ENCODE data around the gene ELOVL6. TPM values are rescaled to one million over a fixed set of nuclear protein-coding genes. Genes with fewer than 3 reads are reported as not detected.

Gene ELOVL6
- total RNA-seq (2011; cell fraction: chromatin; rRNA removed; ENCODE audit: low replicate concordance) = 35.9 and 91.6 TPM in 2 replicates
- total RNA-seq (2011; cell fraction: nucleolus; rRNA removed) = 22.5 and 58.2 TPM in 2 replicates
- 57.6 and 78.6 TPM in 2 replicates for total RNA-seq (2011; cell fraction: nucleoplasm; rRNA removed)
- 18.3 and 18.4 TPM in 2 replicates for total RNA-seq (2014; rRNA removed)
- total RNA-seq (2014; rRNA removed; fragmentation: Illumina TruSeq; extraction: Trizol) = 51.0 and 56.5 TPM in 2 replicates
- total RNA-seq (2015; rRNA removed; fragmentation: Illumina TruSeq; extraction: Trizol) = 34.0 and 36.4 TPM in 2 replicates
- total RNA-seq (2021) = 50.4 and 55.0 TPM in 2 replicates
- 72.9 and 81.1 TPM in 2 replicates for polyA plus RNA-seq (2011; rRNA removed)
- 21.1 and 30.4 TPM in 2 replicates for polyA plus RNA-seq (2011; cell fraction: cytosol; rRNA removed)
- 29.4 and 50.1 TPM in 2 replicates for polyA plus RNA-seq (2011; cell fraction: nucleus; rRNA removed)
- 31.1 and 56.7 TPM in 2 replicates for polyA plus RNA-seq (2012)
- polyA plus RNA-seq (2014; fragmentation: Illumina TruSeq; extraction: Trizol) = 58.8 and 82.6 TPM in 2 replicates
- polyA plus RNA-seq (2014; fragmentation: Nextera tagmentation; extraction: Ambion mirVana) = 10 to 100 TPM; 30.9 to 31.0 TPM
- 46.0 and 77.8 TPM in 2 replicates for polyA plus RNA-seq (2014; rRNA removed)
- polyA minus RNA-seq (2011; rRNA and poly(A)+ RNA removed) = 66.7 and 67.9 TPM in 2 replicates
- polyA minus RNA-seq (2011; cell fraction: cytosol; rRNA and poly(A)+ RNA removed) = 18.6 and 21.9 TPM in 2 replicates
- polyA minus RNA-seq (2011; cell fraction: nucleus; rRNA and poly(A)+ RNA removed) = 19.7 and 20.5 TPM in 2 replicates
- Bru-seq, nascent RNA = percentile 88 among the genes with signal in this experiment
- percentile 89 among the genes with signal in this experiment for BruChase-seq, experiment 1, labeled RNA remaining after a 2-hour chase
- BruChase-seq, experiment 2, labeled RNA remaining after a 6-hour chase = percentile 86 among the genes with signal in this experiment
- long read RNA-seq, experiment 1, full-length matches to known transcripts = 65 of 94 reads
- long read RNA-seq, experiment 1, partial matches to known transcripts = 3 of 94 reads
- long read RNA-seq, experiment 1, other reads (novel, unspliced or antisense) = 26 of 94 reads
- long read RNA-seq, experiment 2, full-length matches to known transcripts = 17 of 44 reads
- long read RNA-seq, experiment 2, partial matches to known transcripts = 0 of 44 reads
- long read RNA-seq, experiment 2, other reads (novel, unspliced or antisense) = 27 of 44 reads
- long read RNA-seq, experiment 3, full-length matches to known transcripts = 13 of 27 reads
- long read RNA-seq, experiment 3, partial matches to known transcripts = 0 of 27 reads
- long read RNA-seq, experiment 3, other reads (novel, unspliced or antisense) = 14 of 27 reads

DNA sequence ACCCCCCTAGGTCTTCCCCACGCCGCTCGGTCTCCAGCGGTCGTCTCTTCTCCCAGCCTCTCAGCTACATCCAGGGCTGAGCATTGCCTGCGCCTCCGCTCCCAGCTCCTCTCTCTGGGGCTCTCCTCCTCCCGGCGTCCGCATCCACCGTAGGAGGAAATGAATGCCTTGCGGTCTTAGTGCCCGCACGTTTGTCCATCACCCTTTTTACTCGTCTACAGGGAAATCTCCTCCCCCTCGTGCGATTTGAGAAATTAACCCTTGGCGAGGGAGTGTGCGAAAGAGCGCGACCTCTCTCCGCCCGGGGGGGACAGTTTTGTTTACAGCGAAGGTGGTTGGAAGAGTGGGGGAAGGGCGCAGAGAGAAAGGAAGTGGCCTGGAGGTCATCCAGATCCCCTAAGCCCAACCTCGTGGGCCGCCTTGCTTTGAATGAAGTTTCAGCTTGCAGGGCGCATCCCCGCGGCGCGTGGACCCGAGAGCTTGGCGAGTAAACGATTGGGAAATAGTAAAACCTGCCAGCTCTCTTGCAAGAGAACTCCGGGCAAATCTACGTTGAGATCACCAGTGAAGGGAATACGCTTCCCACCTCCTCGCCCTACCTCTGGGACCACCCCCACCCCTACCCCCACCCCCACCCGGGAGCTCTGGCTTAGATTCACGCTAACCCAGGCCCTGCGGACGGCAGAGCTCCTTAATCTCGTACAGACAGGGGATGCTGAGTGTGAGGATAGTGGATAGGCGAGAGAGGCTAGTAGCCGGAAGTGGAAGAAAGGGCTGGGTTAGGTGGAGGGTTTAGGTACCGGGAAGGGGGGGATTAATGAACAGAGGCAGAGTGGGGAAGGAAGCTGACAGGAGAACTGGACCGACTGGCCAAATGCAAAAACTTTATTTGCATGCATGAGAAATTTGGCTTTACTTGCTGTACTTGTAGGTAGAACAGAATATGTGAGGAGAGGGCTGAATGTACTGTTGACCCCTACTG is at the start of gene ELOVL6:
Gene ELOVL6, minus strand, starts transcription at position 181 of the 982 bp plus-strand sequence. CDS start 280 bp downstream, outside the sequence.
- no peaks in the 10 kb centered on the region for H3K9me3 ChIP-seq (replicated peaks; ENCODE audit: control insufficient read depth, insufficient read depth, low read depth, low read length)
- in situ Hi-C loops (cut with MboI) (no loop called here), intact Hi-C loops (cut with micrococcal nuclease) (loop anchor here (2.0 to 10.0 kb wide), 6 partner anchors 50 to 471 kb away; partner anchors contain the start of gene GAR1)
- peak within 1 kb of the TSS; percentile 73 for H2AFZ ChIP-seq (ENCODE audit: low read depth, low read length)
- peaks cover 16% of the 10 kb centered on the region for H3K36me3 ChIP-seq (ENCODE audit: control insufficient read depth, insufficient read depth, low read length)
- H3K79me2 ChIP-seq (ENCODE audit: control insufficient read depth, insufficient read depth, low read length) = peaks cover 47% of the 10 kb centered on the region
- H3K4me2 ChIP-seq (ENCODE audit: insufficient read depth, low read length) = peak within 1 kb of the TSS; percentile 96
- peak; percentile 69 to 96 (median 76) for DNase-seq (ENCODE audit: extremely low read depth in 1 of 4, low spot score in 3 of 4)
- peak within 1 kb of the TSS; percentile 98 for H3K27ac ChIP-seq (ENCODE audit: extremely low read depth, low read depth, low read length)
- peak within 1 kb of the TSS; percentile 76 for H3K4me3 ChIP-seq
- POLR2A ChIA-PET = interaction anchor here (0.6 to 1.3 kb wide), 8 partner anchors 10 to 110 kb away, joined by 3 to 6 read pairs (median 4); no protein-coding TSS in a partner anchor
- whole genome bisulfite sequencing (ENCODE audit: insufficient coverage, low coverage, missing lambda C conversion rate) = 1% methylated on average over 40 of the region's 48 CpGs
- FAIRE-seq = peak; percentile 87
- H3K9me1 ChIP-seq (ENCODE audit: control insufficient read depth, insufficient read depth, low read length) = no peaks in the 10 kb centered on the region
- peaks cover 28 to 30% of the 10 kb centered on the region in 2 experiments for H3K4me1 ChIP-seq (replicated peaks in 1 of 2; ENCODE audit: control insufficient read depth in 2 of 2, insufficient read depth in 2 of 2, low read length in 2 of 2)
- peak; percentile 67 for ATAC-seq
- CTCF ChIA-PET (ENCODE audit: low intra/inter-chr PET ratio) = no interaction called here
- H3K27me3 ChIP-seq (ENCODE audit: control insufficient read depth in 2 of 2, insufficient read depth in 2 of 2, low read length in 2 of 2) = no peaks in the 10 kb centered on the region
- no TSS peak for BruUV-seq (replicated peaks)
- no peaks in the 10 kb centered on the region for H4K20me1 ChIP-seq (replicated peaks; ENCODE audit: control insufficient read depth, insufficient read depth, low read length)
- H3K9ac ChIP-seq (ENCODE audit: insufficient read depth in 1 of 2, low read depth in 2 of 2, low read length in 2 of 2) = peak within 1 kb of the TSS; percentile 93 to 97
- TF ChIP-seq MCM3 (IDR thresholded peaks at IDR 0.05) (no peak), STAT6 (CRISPR knock-in tag; IDR thresholded peaks at IDR 0.05) (no peak), JUND (IDR thresholded peaks at IDR 0.05; ENCODE audit: borderline replicate concordance, low read depth, low read length) (peak; percentile 75), JUND (tag; IDR thresholded peaks at IDR 0.05; ENCODE audit: borderline replicate concordance, low read depth, low read length) (no peak; the same call in 2 of the 3 replicates), PHF8 (IDR thresholded peaks at IDR 0.05; ENCODE audit: borderline replicate concordance, low read length) (no peak; the same call in 1 of the 2 replicates), SNRNP70 (optimal IDR thresholded peaks at IDR 0.05; ENCODE audit: low read depth, low read length) (no peak), MIER1 (IDR thresholded peaks at IDR 0.05; ENCODE audit: low read depth) (no peak), ZKSCAN3 (CRISPR knock-in tag; IDR thresholded peaks at IDR 0.05) (no peak), STAT5A (IDR thresholded peaks at IDR 0.05; ENCODE audit: borderline replicate concordance, low read length) (no peak; the same call in 1 of the 2 replicates), ZC3H8 (IDR thresholded peaks at IDR 0.05) (no peak), HMG20A (CRISPR knock-in tag; conservative IDR thresholded peaks at IDR 0.05) (no peak), DDX20 (tag; IDR thresholded peaks at IDR 0.05; ENCODE audit: low read depth) (no peak), SMAD2 (IDR thresholded peaks at IDR 0.05; ENCODE audit: low read depth, low read length) (no peak)
